WTC11 (cell line): ENCODE measurements around the gene ALOX15. TPM values are rescaled to one million over a fixed set of nuclear protein-coding genes. Genes with fewer than 3 reads are reported as not detected.

ENCODE experiments used
- ATAC-seq: fragments of 200-7000 bp; cut with Tn5 transposase; 2 replicates; pipeline ENCODE4 v1.10.0; 2021; ENCODE audit warnings: mild to moderate bottlenecking, moderate library complexity
- CTCF ChIA-PET: fragments of 300-600 bp; sonication (Branson Sonifier 250); formaldehyde crosslinking; loops from one replicate; lab custom pipeline; 2021; ENCODE audit warnings: antibody characterized with exemption; lab: Charles Lee
- POLR2A ChIA-PET: fragments of 350-600 bp; sonication (Branson Sonifier 250); formaldehyde crosslinking; loops from one replicate; lab custom pipeline; 2021; ENCODE audit warnings: antibody characterized with exemption; lab: Charles Lee
- DNase-seq: peaks from one replicate; pipeline ENCODE4 v3.0.0; 2021; ENCODE audit warnings: low spot score
- H3K27ac Mint-ChIP-seq: 2 replicates; pipeline ENCODE4 v1.8.0; 2021; ENCODE audit warnings: mixed read lengths
- H3K27me3 Mint-ChIP-seq: 2 replicates; pipeline ENCODE4 v1.8.0; 2021; ENCODE audit warnings: low read depth, mild to moderate bottlenecking, moderate library complexity, mixed read lengths
- H3K36me3 Mint-ChIP-seq: 2 replicates; pipeline ENCODE4 v1.8.0; 2021; ENCODE audit warnings: mixed read lengths
- H3K4me1 Mint-ChIP-seq: 2 replicates; pipeline ENCODE4 v1.8.0; 2022; ENCODE audit warnings: mixed read lengths
- H3K4me3 Mint-ChIP-seq: 2 replicates; pipeline ENCODE4 v1.8.0; 2021; ENCODE audit warnings: mild to moderate bottlenecking, moderate library complexity, mixed read lengths
- H3K9me3 Mint-ChIP-seq: 2 replicates; pipeline ENCODE4 v1.8.0; 2021; ENCODE audit warnings: mixed read lengths
- AFF4 ChIP-seq: sonication (generic); formaldehyde crosslinking; IDR thresholded peaks from 2 replicates; pipeline ENCODE4 v1.8.1; 2023; ENCODE audit warnings: mild to moderate bottlenecking, missing genetic modification reagents, borderline replicate concordance
- ATF1 ChIP-seq: sonication (generic); formaldehyde crosslinking; IDR thresholded peaks from 2 replicates; pipeline ENCODE4 v1.8.1; 2023; ENCODE audit warnings: mild to moderate bottlenecking, moderate library complexity, missing genetic modification reagents
- ATF3 ChIP-seq: sonication (generic); formaldehyde crosslinking; conservative IDR thresholded peaks from 2 replicates; pipeline ENCODE4 v1.8.1; 2022; ENCODE audit warnings: mild to moderate bottlenecking, missing genetic modification reagents
- CDX4 ChIP-seq: fragments of 250-450 bp; sonication (Bioruptor Pico); IDR thresholded peaks from 2 replicates; pipeline ENCODE4 v1.9.0; 2021; ENCODE audit warnings: moderate library complexity, mild to moderate bottlenecking, inconsistent platforms, borderline replicate concordance
- CREB1 ChIP-seq: sonication (generic); formaldehyde crosslinking; IDR thresholded peaks from 2 replicates; pipeline ENCODE4 v1.8.0; 2023; ENCODE audit warnings: mild to moderate bottlenecking, missing genetic modification reagents
- ERG ChIP-seq: fragments of 250-450 bp; sonication (Bioruptor Pico); IDR thresholded peaks from 2 replicates; pipeline ENCODE4 v1.8.0; 2021; ENCODE audit warnings: mild to moderate bottlenecking
- ESRRA ChIP-seq: sonication (generic); formaldehyde crosslinking; IDR thresholded peaks from 2 replicates; pipeline ENCODE4 v1.8.1; 2022; ENCODE audit warnings: mild to moderate bottlenecking, missing genetic modification reagents, borderline replicate concordance
- FOXP4 ChIP-seq: sonication (generic); formaldehyde crosslinking; IDR thresholded peaks from 2 replicates; pipeline ENCODE4 v1.8.0; 2022; ENCODE audit warnings: mild to moderate bottlenecking, missing genetic modification reagents
- HMGA2 ChIP-seq: fragments of 250-450 bp; sonication (Bioruptor Pico); IDR thresholded peaks from 2 replicates; pipeline ENCODE4 v1.4.0; 2021; ENCODE audit warnings: mild to moderate bottlenecking, moderate library complexity
- IRF1 ChIP-seq: sonication (generic); formaldehyde crosslinking; IDR thresholded peaks from 2 replicates; pipeline ENCODE4 v1.8.0; 2023; ENCODE audit warnings: missing genetic modification reagents
- NR1H2 ChIP-seq: sonication (generic); formaldehyde crosslinking; IDR thresholded peaks from 2 replicates; pipeline ENCODE4 v1.9.0; 2021; ENCODE audit warnings: mild to moderate bottlenecking, moderate library complexity, missing genetic modification reagents
- NR2C2 ChIP-seq: sonication (generic); formaldehyde crosslinking; IDR thresholded peaks from 2 replicates; pipeline ENCODE4 v1.8.0; 2022; ENCODE audit warnings: mild to moderate bottlenecking, missing genetic modification reagents
- OVOL2 ChIP-seq: fragments of 250-450 bp; sonication (Bioruptor Pico); IDR thresholded peaks from 2 replicates; pipeline ENCODE4 v1.9.0; 2021; ENCODE audit warnings: mild to moderate bottlenecking, borderline replicate concordance
- RELA ChIP-seq: sonication (generic); formaldehyde crosslinking; IDR thresholded peaks from 2 replicates; pipeline ENCODE4 v1.8.1; 2022; ENCODE audit warnings: missing genetic modification reagents, mild to moderate bottlenecking, borderline replicate concordance
- RORB ChIP-seq: fragments of 250-450 bp; sonication (Bioruptor Pico); IDR thresholded peaks from 2 replicates; pipeline ENCODE4 v1.9.0; 2021; ENCODE audit warnings: mild to moderate bottlenecking
- SOX15 ChIP-seq: fragments of 250-450 bp; sonication (Bioruptor Pico); IDR thresholded peaks from 2 replicates; pipeline ENCODE4 v1.9.0; 2021; ENCODE audit warnings: mild to moderate bottlenecking
- ZNF263 ChIP-seq: sonication (generic); formaldehyde crosslinking; IDR thresholded peaks from 2 replicates; pipeline ENCODE4 v1.8.1; 2022; ENCODE audit warnings: low read depth, mild to moderate bottlenecking, moderate library complexity, missing genetic modification reagents
- ZNF396 ChIP-seq: fragments of 250-450 bp; sonication (Bioruptor Pico); IDR thresholded peaks from 2 replicates; pipeline ENCODE4 v1.8.0; 2021; ENCODE audit warnings: mild to moderate bottlenecking, moderate library complexity, borderline replicate concordance
- ZNF532 ChIP-seq: fragments of 250-450 bp; sonication (Bioruptor Pico); IDR thresholded peaks from 2 replicates; pipeline ENCODE4 v1.9.0; 2021; ENCODE audit warnings: mild to moderate bottlenecking, borderline replicate concordance
- total RNA-seq: library from RNA; stranded (reverse); gene quantifications from 3 replicates; pipeline ENCODE4 v1.2.3, GENCODE V29; 2021

The ALOX15 gene
- total RNA-seq, 1 experiment from 2014 or later, result 0.50 TPM

GRCh38 chr17:4636474-4637100 lies 4.9 kb downstream of the ALOX15 start (continued):
- TF ChIP-seq ZNF396 (CRISPR knock-in tag), result no peak

- Mint-ChIP-seq H3K4me1 (peaks cover 47% of the 10 kb centered on the region), H3K36me3 (no peaks in the 10 kb centered on the region), H3K27me3 (peaks cover 56% of the 10 kb centered on the region), H3K27ac (no peak overlapping the region), H3K4me3 (peak overlapping the region; percentile 26), H3K9me3 (peaks cover 7% of the 10 kb centered on the region)
- POLR2A ChIA-PET, result no interaction called here
- ATAC-seq (peak; percentile 6; the same call in 1 of the 2 replicates), DNase-seq (no peak)
- CTCF ChIA-PET, result interaction anchor here (1.1 to 1.4 kb wide), 2 partner anchors 41 to 69 kb away, joined by 3 to 4 read pairs; no protein-coding TSS in a partner anchor
- no peak for TF ChIP-seq RORB
- no peak for TF ChIP-seq OVOL2 (CRISPR knock-in tag)
- TF ChIP-seq RELA (CRISPR knock-in tag), result no peak
- TF ChIP-seq HMGA2 (CRISPR knock-in tag), result no peak
- no peak for TF ChIP-seq NR1H2 (CRISPR knock-in tag)
- TF ChIP-seq CREB1, result no peak
- no peak for TF ChIP-seq NR2C2 (CRISPR knock-in tag)
- no peak for TF ChIP-seq AFF4 (CRISPR knock-in tag)
- TF ChIP-seq ZNF396 (CRISPR knock-in tag), result no peak
- no peak for TF ChIP-seq CDX4 (CRISPR knock-in tag)
- TF ChIP-seq ERG (CRISPR knock-in tag), result no peak
- no peak for TF ChIP-seq ZNF532
- TF ChIP-seq SOX15 (CRISPR knock-in tag), result no peak
- TF ChIP-seq FOXP4 (CRISPR knock-in tag), result no peak
- no peak for TF ChIP-seq ZNF263 (CRISPR knock-in tag)
- no peak for TF ChIP-seq IRF1 (CRISPR knock-in tag)
- TF ChIP-seq ATF1, result no peak
- TF ChIP-seq ATF3 (CRISPR knock-in tag), result no peak
- no peak for TF ChIP-seq ESRRA (CRISPR knock-in tag)
Observed at GRCh38 chr17:4635823-4636375, 5.6 kb downstream of the ALOX15 start.
